Measurements from ENCODE around the gene PCSK2.
A peak's percentile ranks its signal among the peaks of the same experiment; 100 is the strongest.

PCSK2 gene

DNA sequence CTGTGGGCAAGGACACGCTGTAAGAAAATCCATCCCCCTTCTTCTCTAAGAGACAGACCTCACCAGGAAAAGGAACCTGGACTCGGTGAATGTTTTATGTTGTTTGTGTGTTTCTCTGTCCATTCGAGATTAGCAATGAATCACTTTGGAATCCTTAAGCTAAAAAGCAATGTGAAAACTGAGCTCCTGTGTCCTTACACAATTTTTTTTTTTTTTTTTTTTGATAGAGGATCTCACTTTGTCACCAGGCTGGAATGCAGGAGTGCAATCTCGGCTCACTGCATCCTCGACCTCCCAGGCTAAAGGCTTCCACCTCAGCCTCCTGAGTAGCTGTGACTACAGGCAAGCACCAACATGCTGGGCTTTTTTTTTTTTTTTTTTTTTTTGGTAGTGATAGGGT is 272.2 kb downstream of the PCSK2 start:
- H3K36me3 ChIP-seq (ENCODE audit: control insufficient read depth in 2 of 2, insufficient read depth in 2 of 2, low read length in 2 of 2), result no peaks in the 10 kb centered on the region
- H3K4me3 ChIP-seq (ENCODE audit: low read length in 2 of 2), result no peak overlapping the region
- peaks cover 0 to 1% of the 10 kb centered on the region in 2 donors for H3K27me3 ChIP-seq (ENCODE audit: control insufficient read depth in 2 of 2, insufficient read depth in 2 of 2, low read length in 2 of 2)
- no peak overlapping the region for H3K27ac ChIP-seq (ENCODE audit: low read depth in 2 of 2, low read length in 2 of 2)
- no peaks in the 10 kb centered on the region for H3K4me1 ChIP-seq (ENCODE audit: control insufficient read depth in 2 of 2, insufficient read depth in 2 of 2, low read length in 2 of 2)
- H3K9me3 ChIP-seq (ENCODE audit: control insufficient read depth in 2 of 2, low read length in 2 of 2), result no peaks in the 10 kb centered on the region
- no peak overlapping the region for H3K9ac ChIP-seq (ENCODE audit: low read depth in 1 of 2, low read length in 2 of 2)

DNA sequence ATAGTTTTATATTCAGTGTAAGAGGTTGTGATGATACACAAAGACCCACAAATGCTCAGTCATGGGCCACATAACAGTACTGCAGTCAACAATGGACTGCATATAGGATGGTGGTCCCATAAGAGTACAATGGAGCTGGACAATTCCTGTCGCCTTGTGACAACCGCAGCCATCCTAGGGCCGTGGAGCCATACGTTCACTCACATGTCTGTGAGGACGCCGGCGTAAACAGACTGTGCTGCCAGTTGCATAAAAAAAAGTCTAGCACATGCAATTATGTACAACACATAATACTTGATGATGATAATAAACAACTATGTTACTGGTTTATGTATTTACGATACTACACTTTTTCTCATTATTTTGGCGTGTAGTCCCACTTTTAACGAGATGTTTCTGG is 273.4 kb downstream of the PCSK2 start:
- Histone ChIP-seq H3K9ac (ENCODE audit: low read depth in 1 of 2, low read length in 2 of 2) (no peak overlapping the region), H3K9me3 (ENCODE audit: control insufficient read depth in 2 of 2, low read length in 2 of 2) (no peaks in the 10 kb centered on the region), H3K4me3 (ENCODE audit: low read length in 2 of 2) (no peak overlapping the region), H3K36me3 (ENCODE audit: control insufficient read depth in 2 of 2, insufficient read depth in 2 of 2, low read length in 2 of 2) (no peaks in the 10 kb centered on the region), H3K4me1 (ENCODE audit: control insufficient read depth in 2 of 2, insufficient read depth in 2 of 2, low read length in 2 of 2) (peaks cover 3 to 4% of the 10 kb centered on the region in 2 donors), H3K27ac (ENCODE audit: low read depth in 2 of 2, low read length in 2 of 2) (no peak overlapping the region), H3K27me3 (ENCODE audit: control insufficient read depth in 2 of 2, insufficient read depth in 2 of 2, low read length in 2 of 2) (peaks cover 0 to 1% of the 10 kb centered on the region in 2 donors)

DNA sequence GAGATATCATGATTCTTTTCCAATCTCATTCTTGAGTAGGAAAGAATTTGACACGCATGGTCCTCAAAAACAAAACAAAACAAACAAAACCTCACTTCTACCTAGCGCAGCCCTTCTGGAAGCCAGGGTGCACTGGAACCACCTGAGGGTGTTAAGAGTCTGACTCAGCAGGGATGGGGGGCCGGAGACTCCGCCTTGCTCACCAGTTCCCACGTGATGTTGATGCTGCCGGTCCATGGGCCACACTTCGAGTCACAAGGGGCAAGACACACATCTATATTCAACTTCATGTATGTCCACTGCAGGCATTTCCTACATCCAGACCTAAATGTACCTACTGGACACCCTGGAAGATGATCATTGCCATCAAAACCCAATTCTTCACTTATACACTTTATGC is 274.0 kb downstream of the PCSK2 start:
- H3K27me3 ChIP-seq (ENCODE audit: control insufficient read depth in 2 of 2, insufficient read depth in 2 of 2, low read length in 2 of 2), result peaks cover 0 to 1% of the 10 kb centered on the region in 2 donors
- H3K4me1 ChIP-seq (ENCODE audit: control insufficient read depth in 2 of 2, insufficient read depth in 2 of 2, low read length in 2 of 2), result peaks cover 7 to 8% of the 10 kb centered on the region in 2 donors
- H3K36me3 ChIP-seq (ENCODE audit: control insufficient read depth in 2 of 2, insufficient read depth in 2 of 2, low read length in 2 of 2), result no peaks in the 10 kb centered on the region
- no peak overlapping the region for H3K27ac ChIP-seq (ENCODE audit: low read depth in 2 of 2, low read length in 2 of 2)
- no peak overlapping the region for H3K9ac ChIP-seq (ENCODE audit: low read depth in 1 of 2, low read length in 2 of 2)
- no peak overlapping the region for H3K4me3 ChIP-seq (ENCODE audit: low read length in 2 of 2)
- H3K9me3 ChIP-seq (ENCODE audit: control insufficient read depth in 2 of 2, low read length in 2 of 2), result no peaks in the 10 kb centered on the region

DNA sequence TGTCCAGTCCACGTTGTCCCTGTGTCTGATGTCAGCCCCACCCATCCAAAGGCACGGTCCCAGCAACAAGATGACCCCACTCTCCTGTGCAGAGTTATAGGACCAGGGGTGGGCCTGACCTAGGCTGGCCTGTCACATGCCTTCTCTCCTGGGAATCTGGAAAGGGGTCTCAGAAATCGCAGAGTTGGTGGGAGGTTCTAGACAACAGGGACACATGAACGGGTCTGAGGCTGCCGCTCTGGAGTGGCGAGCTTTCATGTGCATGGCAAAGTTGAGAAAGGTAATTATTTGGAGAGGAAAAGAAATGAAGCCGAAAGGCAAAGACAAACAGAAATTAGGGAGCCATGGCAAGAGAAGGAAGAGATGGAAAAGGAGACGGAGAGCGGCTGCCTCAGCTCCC is 274.9 kb downstream of the PCSK2 start:
- H3K9ac ChIP-seq (ENCODE audit: low read depth in 1 of 2, low read length in 2 of 2), result no peak overlapping the region
- no peak overlapping the region for H3K4me3 ChIP-seq (ENCODE audit: low read length in 2 of 2)
- H3K36me3 ChIP-seq (ENCODE audit: control insufficient read depth in 2 of 2, insufficient read depth in 2 of 2, low read length in 2 of 2), result no peaks in the 10 kb centered on the region
- no peaks in the 10 kb centered on the region for H3K9me3 ChIP-seq (ENCODE audit: control insufficient read depth in 2 of 2, low read length in 2 of 2)
- H3K4me1 ChIP-seq (ENCODE audit: control insufficient read depth in 2 of 2, insufficient read depth in 2 of 2, low read length in 2 of 2), result peaks cover 7 to 8% of the 10 kb centered on the region in 2 donors
- no peak overlapping the region for H3K27ac ChIP-seq (ENCODE audit: low read depth in 2 of 2, low read length in 2 of 2)
- peaks cover 0 to 1% of the 10 kb centered on the region in 2 donors for H3K27me3 ChIP-seq (ENCODE audit: control insufficient read depth in 2 of 2, insufficient read depth in 2 of 2, low read length in 2 of 2)

GRCh38 chr20:17502105-17502504 is 275.3 kb downstream of the PCSK2 start:
- Histone ChIP-seq H3K27me3 (ENCODE audit: control insufficient read depth in 2 of 2, insufficient read depth in 2 of 2, low read length in 2 of 2) (peaks cover 0 to 1% of the 10 kb centered on the region in 2 donors), H3K9me3 (ENCODE audit: control insufficient read depth in 2 of 2, low read length in 2 of 2) (no peaks in the 10 kb centered on the region), H3K4me3 (ENCODE audit: low read length in 2 of 2) (no peak overlapping the region), H3K4me1 (ENCODE audit: control insufficient read depth in 2 of 2, insufficient read depth in 2 of 2, low read length in 2 of 2) (peaks cover 7 to 8% of the 10 kb centered on the region in 2 donors), H3K9ac (ENCODE audit: low read depth in 1 of 2, low read length in 2 of 2) (no peak overlapping the region), H3K36me3 (ENCODE audit: control insufficient read depth in 2 of 2, insufficient read depth in 2 of 2, low read length in 2 of 2) (no peaks in the 10 kb centered on the region), H3K27ac (ENCODE audit: low read depth in 2 of 2, low read length in 2 of 2) (no peak overlapping the region)

DNA sequence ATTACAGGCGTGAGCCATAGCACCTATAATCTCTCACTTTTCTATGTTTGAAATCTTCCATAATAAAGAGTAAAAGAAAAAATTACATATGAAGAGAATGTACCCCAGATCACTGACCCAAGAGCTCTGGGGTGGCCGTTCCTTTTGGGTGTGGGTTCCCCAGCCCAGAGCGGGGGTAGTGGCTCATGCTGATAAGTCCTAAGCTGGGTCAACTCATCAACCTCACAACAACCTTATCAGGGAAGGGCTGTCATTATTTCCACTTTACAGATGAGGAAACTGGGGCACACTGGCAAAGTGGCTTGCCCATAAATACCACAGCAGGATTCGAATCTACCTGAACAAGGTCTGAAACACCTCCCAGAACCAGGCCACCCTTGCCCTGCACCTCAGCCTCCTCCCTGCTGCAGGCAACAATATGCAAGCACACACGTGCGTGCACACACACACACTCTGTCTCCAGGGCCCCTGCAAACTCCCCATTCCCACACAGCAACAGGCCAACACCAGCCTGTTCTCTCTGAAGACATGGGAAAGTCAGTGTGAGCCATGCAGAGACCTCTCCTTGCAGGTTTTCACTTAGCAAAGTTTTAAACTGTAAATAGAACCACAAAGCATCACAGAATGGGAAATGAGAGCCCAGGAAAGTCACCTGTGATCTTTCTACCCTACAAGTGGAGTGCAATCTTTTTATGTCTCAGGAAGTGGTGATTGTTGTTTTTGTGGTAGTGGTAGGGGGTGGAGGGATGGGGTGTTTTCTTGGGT is 276.6 kb downstream of the PCSK2 start:
- Histone ChIP-seq H3K9ac (ENCODE audit: low read depth in 1 of 2, low read length in 2 of 2) (no peak overlapping the region), H3K9me3 (ENCODE audit: control insufficient read depth in 2 of 2, low read length in 2 of 2) (no peaks in the 10 kb centered on the region), H3K27me3 (ENCODE audit: control insufficient read depth in 2 of 2, insufficient read depth in 2 of 2, low read length in 2 of 2) (peaks cover 0 to 1% of the 10 kb centered on the region in 2 donors), H3K4me1 (ENCODE audit: control insufficient read depth in 2 of 2, insufficient read depth in 2 of 2, low read length in 2 of 2) (peaks cover 7 to 8% of the 10 kb centered on the region in 2 donors), H3K4me3 (ENCODE audit: low read length in 2 of 2) (no peak overlapping the region), H3K27ac (ENCODE audit: low read depth in 2 of 2, low read length in 2 of 2) (no peak overlapping the region), H3K36me3 (ENCODE audit: control insufficient read depth in 2 of 2, insufficient read depth in 2 of 2, low read length in 2 of 2) (no peaks in the 10 kb centered on the region)

- Histone ChIP-seq H3K9ac (ENCODE audit: low read depth in 1 of 2, low read length in 2 of 2) (no peak overlapping the region), H3K4me3 (ENCODE audit: low read length in 2 of 2) (peak overlapping the region; percentile 22 to 68), H3K36me3 (ENCODE audit: control insufficient read depth in 2 of 2, insufficient read depth in 2 of 2, low read length in 2 of 2) (no peaks in the 10 kb centered on the region), H3K4me1 (ENCODE audit: control insufficient read depth in 2 of 2, insufficient read depth in 2 of 2, low read length in 2 of 2) (peaks cover 7 to 8% of the 10 kb centered on the region in 2 donors), H3K9me3 (ENCODE audit: control insufficient read depth in 2 of 2, low read length in 2 of 2) (no peaks in the 10 kb centered on the region), H3K27ac (ENCODE audit: low read depth in 2 of 2, low read length in 2 of 2) (no peak overlapping the region), H3K27me3 (ENCODE audit: control insufficient read depth in 2 of 2, insufficient read depth in 2 of 2, low read length in 2 of 2) (peaks cover 0 to 1% of the 10 kb centered on the region in 2 donors)
These were observed 277.4 kb downstream of the PCSK2 start for GRCh38 chr20:17504066-17504897.

DNA sequence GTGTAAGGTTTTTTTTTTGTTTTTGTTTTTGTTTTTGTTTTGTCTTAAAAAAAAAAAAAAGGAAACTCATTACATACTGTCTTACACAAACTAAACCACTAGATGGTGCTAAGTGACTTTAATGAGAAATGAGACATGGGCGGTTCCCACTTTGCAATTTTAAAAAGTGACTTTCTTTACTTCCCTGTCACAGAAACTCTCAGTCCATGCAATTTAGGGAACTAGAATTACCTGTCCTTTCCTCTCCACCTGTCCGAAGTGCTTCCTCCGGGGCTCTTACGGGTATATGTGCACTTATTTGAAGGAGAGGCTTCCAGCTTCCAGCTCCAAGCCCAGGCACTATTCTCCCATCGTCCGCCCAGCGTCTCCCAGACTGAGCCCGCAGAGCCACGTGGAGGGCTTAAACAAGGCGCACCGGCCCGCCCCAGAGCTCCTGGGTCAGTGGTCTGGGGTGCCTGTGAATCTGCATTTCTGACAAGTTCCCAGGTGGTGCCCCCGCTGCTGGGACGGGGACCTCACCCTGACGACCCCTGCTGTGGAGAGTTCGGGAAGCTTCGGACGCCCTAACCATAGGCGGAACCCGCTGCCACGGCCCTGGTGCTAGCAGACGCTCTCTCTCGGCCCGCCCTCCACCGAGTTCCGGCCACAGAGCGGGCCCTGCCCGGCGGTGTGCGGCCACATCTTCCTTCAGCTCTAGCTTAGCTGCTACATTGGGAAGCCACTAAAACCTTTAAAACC is 278.2 kb downstream of the PCSK2 start:
- H3K27me3 ChIP-seq (ENCODE audit: control insufficient read depth in 2 of 2, insufficient read depth in 2 of 2, low read length in 2 of 2), result peaks cover 0 to 1% of the 10 kb centered on the region in 2 donors
- peaks cover 7 to 8% of the 10 kb centered on the region in 2 donors for H3K4me1 ChIP-seq (ENCODE audit: control insufficient read depth in 2 of 2, insufficient read depth in 2 of 2, low read length in 2 of 2)
- H3K27ac ChIP-seq (ENCODE audit: low read depth in 2 of 2, low read length in 2 of 2), result peak overlapping the region in 1 of 2 donors; percentile 17
- H3K9ac ChIP-seq (ENCODE audit: low read depth in 1 of 2, low read length in 2 of 2), result peak overlapping the region; percentile 52 to 76
- peak overlapping the region; percentile 68 to 71 for H3K4me3 ChIP-seq (ENCODE audit: low read length in 2 of 2)
- H3K36me3 ChIP-seq (ENCODE audit: control insufficient read depth in 2 of 2, insufficient read depth in 2 of 2, low read length in 2 of 2), result no peaks in the 10 kb centered on the region
- H3K9me3 ChIP-seq (ENCODE audit: control insufficient read depth in 2 of 2, low read length in 2 of 2), result no peaks in the 10 kb centered on the region

DNA sequence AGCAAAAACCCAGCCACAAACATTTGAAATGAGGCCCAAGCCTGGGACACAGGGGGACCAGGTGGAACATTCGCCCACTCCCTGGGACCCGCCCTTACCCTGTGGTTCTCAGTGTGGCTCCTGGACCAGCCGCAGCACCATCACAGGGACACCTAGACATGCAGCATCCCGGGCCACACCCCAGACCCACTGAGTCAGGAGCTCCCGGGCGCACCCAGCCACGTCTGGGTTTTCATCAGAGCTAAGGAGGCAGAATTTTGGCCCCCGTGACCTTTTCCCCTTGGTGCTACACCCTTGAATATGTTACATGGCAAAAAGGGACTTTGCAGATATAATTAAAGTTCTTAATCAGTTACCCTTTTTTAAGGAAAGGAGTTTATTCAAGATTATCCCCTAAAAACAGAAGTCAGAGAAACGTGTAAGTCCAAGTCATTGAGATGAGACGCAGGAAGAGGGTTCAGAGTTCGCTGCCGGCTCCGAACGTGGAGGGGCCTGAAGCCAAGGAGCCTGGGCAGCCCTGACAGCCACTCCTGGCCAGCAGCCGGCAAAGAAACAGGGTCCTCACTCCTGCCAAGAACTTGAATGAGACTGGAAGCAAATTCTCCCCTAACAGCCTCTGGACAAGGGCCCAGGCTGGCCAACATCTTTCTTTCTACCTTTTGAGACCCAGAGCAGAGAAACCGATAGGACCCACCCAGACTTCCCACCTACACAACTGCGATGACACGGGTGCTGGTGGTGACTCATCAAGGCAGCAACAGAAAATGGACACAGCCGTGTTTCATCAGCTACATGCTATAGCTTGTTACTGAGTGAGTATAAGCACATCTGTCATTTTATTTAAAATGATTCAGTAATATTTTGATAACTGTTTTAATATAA is 279.0 kb downstream of the PCSK2 start:
- Histone ChIP-seq H3K4me1 (ENCODE audit: control insufficient read depth in 2 of 2, insufficient read depth in 2 of 2, low read length in 2 of 2) (peaks cover 7 to 8% of the 10 kb centered on the region in 2 donors), H3K27me3 (ENCODE audit: control insufficient read depth in 2 of 2, insufficient read depth in 2 of 2, low read length in 2 of 2) (peaks cover 0 to 1% of the 10 kb centered on the region in 2 donors), H3K36me3 (ENCODE audit: control insufficient read depth in 2 of 2, insufficient read depth in 2 of 2, low read length in 2 of 2) (no peaks in the 10 kb centered on the region), H3K9ac (ENCODE audit: low read depth in 1 of 2, low read length in 2 of 2) (peak overlapping the region in 1 of 2 donors; percentile 76), H3K9me3 (ENCODE audit: control insufficient read depth in 2 of 2, low read length in 2 of 2) (no peaks in the 10 kb centered on the region), H3K27ac (ENCODE audit: low read depth in 2 of 2, low read length in 2 of 2) (peak overlapping the region in 1 of 2 donors; percentile 17), H3K4me3 (ENCODE audit: low read length in 2 of 2) (peak overlapping the region; percentile 68 to 71)
